HFFc6 (cell line): ENCODE measurements around the gene ZSCAN1. TPM values are rescaled to one million over a fixed set of nuclear protein-coding genes. Genes with fewer than 3 reads are reported as not detected.

Source experiments
- DNase-seq: peaks from one replicate; pipeline ENCODE4 v3.0.0-alpha.2; 2018
- H3K27ac Mint-ChIP-seq: 2 replicates; pipeline ENCODE4 v1.8.0; 2020; ENCODE audit warnings: mild to moderate bottlenecking, mixed read lengths
- H3K27me3 Mint-ChIP-seq: 2 replicates; pipeline ENCODE4 v1.8.0; 2021; ENCODE audit warnings: mild to moderate bottlenecking, moderate library complexity, mixed read lengths; ENCODE audit not compliant: insufficient read depth
- H3K36me3 Mint-ChIP-seq: 2 replicates; pipeline ENCODE4 v1.8.0; 2021; ENCODE audit warnings: low read depth, mixed read lengths
- H3K4me1 Mint-ChIP-seq: 2 replicates; pipeline ENCODE4 v1.8.0; 2020; ENCODE audit warnings: low read depth, mixed read lengths
- H3K4me3 Mint-ChIP-seq: 2 replicates; pipeline ENCODE4 v1.8.0; 2020; ENCODE audit warnings: mild to moderate bottlenecking, moderate library complexity, mixed read lengths
- H3K9me3 Mint-ChIP-seq: 2 replicates; pipeline ENCODE4 v1.8.0; 2020; ENCODE audit warnings: mild to moderate bottlenecking, mixed read lengths
- total RNA-seq, 6 experiments: library from RNA; stranded (reverse); fragmentation: NEBNext Ultra II Directional; extraction: Animal tissue kit (Norgen Biotek cat#: 25700); gene quantifications; 2 replicates in 1 of 6; 3 replicates in 5 of 6; pipeline ENCODE4 v1.2.3, GENCODE V29; 2021
- TF ChIP-seq, protein P1 (sequence below): fragments of 200-600 bp; sonication (generic); IDR thresholded peaks from 2 replicates; pipeline ENCODE4 v1.5.0; 2021; ENCODE audit warnings: antibody characterized with exemption, mild to moderate bottlenecking

The ZSCAN1 gene
- total RNA-seq, 6 experiments from 2014 or later: not detected

DNA sequence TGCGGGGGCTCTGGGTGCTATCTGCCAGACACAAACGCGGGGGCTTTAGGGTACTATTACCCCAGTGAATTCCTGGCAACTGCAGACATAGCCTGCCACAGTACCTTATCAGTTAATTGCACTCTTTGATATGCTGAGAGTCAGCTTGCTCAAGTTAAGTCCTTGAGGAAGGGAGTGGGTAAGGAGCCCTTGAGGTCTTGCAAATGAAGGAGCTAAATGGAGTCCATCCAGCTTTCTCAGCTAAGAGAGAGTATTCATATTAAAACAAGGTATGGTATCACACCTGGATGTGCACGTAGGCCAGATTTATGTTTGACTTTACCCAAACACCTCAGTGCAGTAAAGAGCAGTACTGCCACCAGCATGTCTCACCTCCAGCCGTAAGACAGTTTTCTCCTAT is 19.7 kb upstream of the ZSCAN1 start:
- TF ChIP-seq, protein P1, sequence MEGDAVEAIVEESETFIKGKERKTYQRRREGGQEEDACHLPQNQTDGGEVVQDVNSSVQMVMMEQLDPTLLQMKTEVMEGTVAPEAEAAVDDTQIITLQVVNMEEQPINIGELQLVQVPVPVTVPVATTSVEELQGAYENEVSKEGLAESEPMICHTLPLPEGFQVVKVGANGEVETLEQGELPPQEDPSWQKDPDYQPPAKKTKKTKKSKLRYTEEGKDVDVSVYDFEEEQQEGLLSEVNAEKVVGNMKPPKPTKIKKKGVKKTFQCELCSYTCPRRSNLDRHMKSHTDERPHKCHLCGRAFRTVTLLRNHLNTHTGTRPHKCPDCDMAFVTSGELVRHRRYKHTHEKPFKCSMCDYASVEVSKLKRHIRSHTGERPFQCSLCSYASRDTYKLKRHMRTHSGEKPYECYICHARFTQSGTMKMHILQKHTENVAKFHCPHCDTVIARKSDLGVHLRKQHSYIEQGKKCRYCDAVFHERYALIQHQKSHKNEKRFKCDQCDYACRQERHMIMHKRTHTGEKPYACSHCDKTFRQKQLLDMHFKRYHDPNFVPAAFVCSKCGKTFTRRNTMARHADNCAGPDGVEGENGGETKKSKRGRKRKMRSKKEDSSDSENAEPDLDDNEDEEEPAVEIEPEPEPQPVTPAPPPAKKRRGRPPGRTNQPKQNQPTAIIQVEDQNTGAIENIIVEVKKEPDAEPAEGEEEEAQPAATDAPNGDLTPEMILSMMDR: no peak
- H3K4me3 Mint-ChIP-seq: no peak overlapping the region
- no peaks in the 10 kb centered on the region for H3K4me1 Mint-ChIP-seq
- H3K9me3 Mint-ChIP-seq: peaks cover 70% of the 10 kb centered on the region
- peaks cover 19% of the 10 kb centered on the region for H3K36me3 Mint-ChIP-seq
- no peak for DNase-seq
- H3K27me3 Mint-ChIP-seq: peaks cover 2% of the 10 kb centered on the region; the same call in 1 of the 2 replicates
- no peak overlapping the region for H3K27ac Mint-ChIP-seq

DNA sequence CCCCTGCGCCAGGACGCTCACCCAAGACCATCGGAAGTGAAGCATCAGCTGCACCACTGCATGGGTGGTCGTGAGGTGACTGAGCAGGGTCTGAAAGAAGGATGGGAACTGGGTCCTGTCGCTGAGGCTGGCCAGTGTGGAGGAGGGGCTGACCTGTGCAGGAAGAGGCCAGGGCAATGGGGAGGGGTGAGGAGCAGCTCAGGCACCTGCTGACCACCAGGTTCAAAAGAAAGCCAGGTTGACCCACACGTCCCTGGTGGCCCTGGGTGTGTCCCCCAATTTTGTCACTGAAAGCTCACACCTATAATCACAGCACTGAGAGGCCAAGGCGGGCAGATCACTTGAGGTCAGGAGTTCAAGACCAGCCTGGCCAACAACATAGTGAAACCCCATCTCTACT is 13.7 kb upstream of the ZSCAN1 start:
- H3K36me3 Mint-ChIP-seq: peaks cover 11% of the 10 kb centered on the region; the same call in 1 of the 2 replicates
- no peak overlapping the region for H3K4me3 Mint-ChIP-seq
- H3K9me3 Mint-ChIP-seq: peaks cover 62% of the 10 kb centered on the region
- no peaks in the 10 kb centered on the region for H3K27me3 Mint-ChIP-seq
- no peak for DNase-seq
- TF ChIP-seq, protein P1: no peak
- H3K4me1 Mint-ChIP-seq: no peaks in the 10 kb centered on the region
- no peak overlapping the region for H3K27ac Mint-ChIP-seq

DNA sequence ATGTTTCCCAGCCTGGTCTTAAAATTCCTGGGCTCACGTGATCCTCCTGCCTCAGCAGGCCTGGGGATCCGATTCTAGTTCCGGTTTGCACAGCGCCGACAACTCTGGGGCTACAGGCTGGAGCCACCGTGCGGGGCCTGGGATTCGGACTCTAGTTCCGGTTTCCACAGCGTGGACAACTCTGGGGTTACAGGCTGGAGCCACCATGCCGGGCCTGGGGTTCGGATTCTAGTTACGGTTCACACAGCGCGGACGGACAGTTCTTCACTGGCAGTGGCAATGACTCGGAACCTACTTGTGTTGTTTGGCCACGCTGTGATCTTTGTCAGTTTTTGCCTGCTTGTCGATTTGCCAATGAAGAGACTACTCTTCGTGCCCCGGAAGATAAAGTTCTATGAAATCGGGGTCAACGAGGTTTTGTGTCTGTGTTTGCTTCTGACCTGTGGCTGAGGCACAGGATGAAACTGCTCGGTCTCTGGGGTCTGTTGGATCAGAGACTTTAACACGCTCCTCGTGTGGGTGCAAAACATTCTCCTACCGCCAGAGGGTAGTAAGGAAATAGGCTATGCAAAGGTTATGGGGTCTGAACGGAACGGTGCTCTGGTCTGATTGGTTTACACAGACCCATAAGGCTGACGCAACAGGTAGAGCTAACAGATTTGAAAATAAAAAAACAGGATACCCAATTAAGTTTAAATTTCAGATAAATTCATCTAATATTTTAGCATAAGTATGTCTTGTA is 12.1 kb upstream of the ZSCAN1 start:
- Mint-ChIP-seq H3K4me1 (no peaks in the 10 kb centered on the region), H3K36me3 (peaks cover 11% of the 10 kb centered on the region; the same call in 1 of the 2 replicates), H3K4me3 (no peak overlapping the region), H3K27me3 (no peaks in the 10 kb centered on the region), H3K27ac (no peak overlapping the region), H3K9me3 (peaks cover 67% of the 10 kb centered on the region)
- DNase-seq: no peak
- TF ChIP-seq, protein P1: peak; percentile 58

DNA sequence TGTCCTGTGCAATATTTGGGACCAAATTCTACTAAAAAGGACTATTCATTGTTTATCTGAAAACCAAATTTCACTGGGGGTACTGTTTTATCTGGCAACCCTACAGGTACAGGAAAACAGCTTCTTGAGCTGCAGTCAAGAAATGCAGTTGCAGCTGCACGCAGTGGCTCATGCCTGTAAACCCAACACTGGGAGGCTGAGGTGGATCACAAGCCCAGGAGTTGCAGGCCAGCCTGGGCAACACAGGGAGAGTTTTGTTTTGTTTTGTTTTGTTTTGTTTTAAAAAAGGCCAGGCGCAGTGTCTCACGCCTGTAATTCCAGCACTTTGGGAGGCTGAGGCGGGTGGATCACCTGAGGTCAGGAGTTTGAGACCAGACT is 11.6 kb upstream of the ZSCAN1 start:
- H3K36me3 Mint-ChIP-seq: peaks cover 11% of the 10 kb centered on the region; the same call in 1 of the 2 replicates
- TF ChIP-seq, protein P1: no peak
- no peak overlapping the region for H3K4me3 Mint-ChIP-seq
- peaks cover 67% of the 10 kb centered on the region for H3K9me3 Mint-ChIP-seq
- H3K27me3 Mint-ChIP-seq: no peaks in the 10 kb centered on the region
- no peak for DNase-seq
- H3K4me1 Mint-ChIP-seq: no peaks in the 10 kb centered on the region
- no peak overlapping the region for H3K27ac Mint-ChIP-seq

DNA sequence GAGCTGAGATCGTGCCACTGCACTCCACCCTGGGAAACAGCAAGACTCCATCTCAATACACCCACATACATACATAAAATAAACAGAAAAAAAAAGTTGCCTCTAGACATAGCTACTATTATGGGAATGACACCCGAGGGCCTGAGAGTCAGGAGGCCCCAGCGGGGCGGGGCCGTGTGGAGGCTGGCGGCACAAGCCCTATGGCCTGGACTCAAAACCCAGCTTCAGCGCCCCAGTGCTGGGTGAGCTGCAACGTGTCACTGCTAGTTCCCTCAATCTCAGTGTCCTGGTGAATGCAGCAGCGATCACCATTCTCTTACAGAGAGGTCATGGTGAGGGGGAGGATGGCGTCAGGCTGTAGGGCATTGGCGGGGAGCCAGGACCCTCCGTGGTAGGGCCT is 9.2 kb upstream of the ZSCAN1 start:
- TF ChIP-seq, protein P1: no peak
- H3K27me3 Mint-ChIP-seq: no peaks in the 10 kb centered on the region
- no peaks in the 10 kb centered on the region for H3K4me1 Mint-ChIP-seq
- H3K27ac Mint-ChIP-seq: no peak overlapping the region
- peaks cover 11% of the 10 kb centered on the region; the same call in 1 of the 2 replicates for H3K36me3 Mint-ChIP-seq
- peaks cover 78% of the 10 kb centered on the region for H3K9me3 Mint-ChIP-seq
- H3K4me3 Mint-ChIP-seq: no peak overlapping the region
- no peak for DNase-seq
